ENCODE measurements around the gene EFNA2. TPM values are rescaled to one million over a fixed set of nuclear protein-coding genes. Genes with fewer than 3 reads are reported as not detected.

EFNA2 gene
- under 1 TPM in 1 of 4 donors, not detected in 3; 0.76 TPM for total RNA-seq

DNA sequence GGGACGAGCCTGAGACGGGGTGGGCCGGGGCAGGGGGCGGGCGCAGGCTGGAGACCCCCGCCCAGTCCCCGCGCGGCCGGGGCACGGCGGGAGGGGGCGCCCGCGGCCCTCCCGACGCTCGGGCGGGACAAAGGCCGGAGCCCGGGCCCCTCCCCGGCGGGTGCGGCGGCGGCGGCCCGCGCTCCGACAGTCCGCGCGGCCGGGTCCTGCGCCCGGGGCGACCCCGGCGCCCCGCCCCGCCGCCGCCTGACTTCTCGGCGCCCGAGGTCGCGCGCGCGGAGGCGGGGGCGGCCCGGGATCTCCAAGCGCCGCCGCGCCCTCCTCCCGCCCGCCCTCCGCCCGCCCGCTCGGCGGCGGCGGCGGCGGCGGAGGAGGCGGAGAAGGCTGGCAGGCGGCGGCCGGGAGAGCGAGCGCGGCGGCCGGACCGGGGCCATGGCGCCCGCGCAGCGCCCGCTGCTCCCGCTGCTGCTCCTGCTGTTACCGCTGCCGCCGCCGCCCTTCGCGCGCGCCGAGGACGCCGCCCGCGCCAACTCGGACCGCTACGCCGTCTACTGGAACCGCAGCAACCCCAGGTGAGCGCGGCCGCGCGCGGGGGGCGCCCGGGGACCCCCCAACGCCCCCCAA is at the start of gene EFNA2:
Gene EFNA2, plus strand, starts transcription at position 137 of the 624 bp plus-strand sequence. Its CDS starts 296 bp downstream, at position 433.
- intact Hi-C loops (cut with DNase I; ENCODE audit: low total_unique reads), result no loop called here
- H3K36me3 ChIP-seq, result no peaks in the 10 kb centered on the region
- H3K9me3 ChIP-seq, result no peaks in the 10 kb centered on the region
- peaks cover 22 to 29% of the 10 kb centered on the region in 2 donors for H3K27me3 ChIP-seq
- no peak for DNase-seq
- H3K27ac ChIP-seq, result no peak within 1 kb of the TSS
- peaks cover 0 to 5% of the 10 kb centered on the region in 2 donors for H3K4me1 ChIP-seq
- no peak within 1 kb of the TSS for H3K4me3 ChIP-seq
- TF ChIP-seq, protein P1, sequence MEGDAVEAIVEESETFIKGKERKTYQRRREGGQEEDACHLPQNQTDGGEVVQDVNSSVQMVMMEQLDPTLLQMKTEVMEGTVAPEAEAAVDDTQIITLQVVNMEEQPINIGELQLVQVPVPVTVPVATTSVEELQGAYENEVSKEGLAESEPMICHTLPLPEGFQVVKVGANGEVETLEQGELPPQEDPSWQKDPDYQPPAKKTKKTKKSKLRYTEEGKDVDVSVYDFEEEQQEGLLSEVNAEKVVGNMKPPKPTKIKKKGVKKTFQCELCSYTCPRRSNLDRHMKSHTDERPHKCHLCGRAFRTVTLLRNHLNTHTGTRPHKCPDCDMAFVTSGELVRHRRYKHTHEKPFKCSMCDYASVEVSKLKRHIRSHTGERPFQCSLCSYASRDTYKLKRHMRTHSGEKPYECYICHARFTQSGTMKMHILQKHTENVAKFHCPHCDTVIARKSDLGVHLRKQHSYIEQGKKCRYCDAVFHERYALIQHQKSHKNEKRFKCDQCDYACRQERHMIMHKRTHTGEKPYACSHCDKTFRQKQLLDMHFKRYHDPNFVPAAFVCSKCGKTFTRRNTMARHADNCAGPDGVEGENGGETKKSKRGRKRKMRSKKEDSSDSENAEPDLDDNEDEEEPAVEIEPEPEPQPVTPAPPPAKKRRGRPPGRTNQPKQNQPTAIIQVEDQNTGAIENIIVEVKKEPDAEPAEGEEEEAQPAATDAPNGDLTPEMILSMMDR (IDR thresholded peaks at IDR 0.05), result no peak
- no peak for TF ChIP-seq POLR2A (IDR thresholded peaks at IDR 0.05)

DNA sequence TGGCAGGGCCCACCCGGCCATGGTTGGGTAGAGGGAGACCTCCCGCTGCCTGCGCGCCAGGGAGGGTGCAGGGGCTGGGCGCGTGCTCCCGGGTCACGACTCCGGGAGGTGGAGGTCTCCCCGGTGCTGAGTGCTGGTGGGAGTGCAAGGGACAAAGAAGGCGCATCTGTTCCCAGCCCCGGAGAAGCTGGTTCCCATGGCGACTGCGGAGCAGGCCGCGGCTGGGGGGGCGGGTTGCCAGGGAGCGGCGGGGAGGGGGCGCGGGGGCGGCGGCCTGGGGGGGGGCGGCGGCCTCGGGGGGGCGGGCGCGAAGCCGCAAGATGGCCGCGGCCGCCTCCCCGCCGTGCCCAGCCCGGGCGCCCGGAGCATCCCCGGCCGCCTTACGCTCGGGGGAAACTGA is 49.1 kb upstream of the EFNA2 start:
- TF ChIP-seq, protein P1 (IDR thresholded peaks at IDR 0.05), result no peak
- TF ChIP-seq POLR2A (IDR thresholded peaks at IDR 0.05), result no peak
- Histone ChIP-seq H3K36me3 (no peaks in the 10 kb centered on the region), H3K4me3 (peak overlapping the region in 1 of 2 donors; percentile 49), H3K4me1 (peaks cover 0 to 16% of the 10 kb centered on the region in 2 donors), H3K9me3 (no peaks in the 10 kb centered on the region), H3K27ac (no peak overlapping the region), H3K27me3 (peaks cover 0 to 8% of the 10 kb centered on the region in 2 donors)
- DNase-seq, result no peak
- intact Hi-C loops (cut with DNase I; ENCODE audit: low total_unique reads), result no loop called here

GRCh38 chr19:1237027-1237659 is 48.5 kb upstream of the EFNA2 start:
- Histone ChIP-seq H3K4me3 (peak overlapping the region; percentile 39 to 49), H3K4me1 (peaks cover 0 to 17% of the 10 kb centered on the region in 2 donors), H3K27ac (peak overlapping the region in 1 of 2 donors; percentile 97), H3K36me3 (no peaks in the 10 kb centered on the region), H3K27me3 (peaks cover 0 to 8% of the 10 kb centered on the region in 2 donors), H3K9me3 (no peaks in the 10 kb centered on the region)
- peak in 1 of 2 donors; percentile 61 for DNase-seq
- intact Hi-C loops (cut with DNase I; ENCODE audit: low total_unique reads), result no loop called here
- TF ChIP-seq POLR2A (IDR thresholded peaks at IDR 0.05), result no peak
- TF ChIP-seq, protein P1 (IDR thresholded peaks at IDR 0.05), result no peak

DNA sequence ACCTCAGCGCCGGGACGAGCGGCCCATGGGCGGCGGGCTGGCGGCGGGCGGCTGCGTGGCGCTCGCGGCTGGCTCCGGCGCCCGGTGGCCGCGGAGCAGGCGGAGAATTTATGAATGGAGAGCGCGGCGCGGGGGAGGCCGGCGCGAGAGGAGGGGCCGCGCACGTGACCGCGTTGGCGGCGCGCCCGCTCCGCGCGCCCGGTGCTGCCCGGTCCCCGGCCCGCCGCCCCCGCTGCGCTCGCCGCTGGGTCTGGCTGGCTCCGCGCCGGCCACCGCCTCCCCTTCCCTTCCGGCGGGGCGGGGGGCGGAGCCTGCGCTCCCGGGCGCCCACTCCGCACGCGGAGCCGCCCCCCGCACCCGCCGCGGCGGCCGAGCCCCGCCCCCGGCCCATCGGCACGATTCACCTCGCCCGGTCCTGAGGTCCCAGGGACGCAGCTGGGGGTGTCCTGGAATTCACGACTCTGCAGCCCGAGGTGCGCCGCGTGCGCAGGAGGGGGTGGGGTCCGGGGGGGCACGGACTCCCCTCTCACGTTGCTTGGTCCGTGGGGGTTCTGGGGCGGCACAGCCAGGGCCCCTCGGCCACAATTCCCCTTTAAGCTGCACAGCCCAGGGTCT is 47.8 kb upstream of the EFNA2 start, which contains the start of gene CBARP:
Gene CBARP, minus strand, starts transcription at position 252 of the 615 bp plus-strand sequence. CDS start 1,905 bp downstream, outside the sequence.
- Histone ChIP-seq H3K4me1 (peaks cover 0 to 21% of the 10 kb centered on the region in 2 donors), H3K4me3 (peak within 1 kb of the TSS; percentile 39 to 49), H3K27ac (peak within 1 kb of the TSS; percentile 93 to 97), H3K27me3 (peaks cover 0 to 8% of the 10 kb centered on the region in 2 donors), H3K36me3 (no peaks in the 10 kb centered on the region), H3K9me3 (no peaks in the 10 kb centered on the region)
- TF ChIP-seq POLR2A (IDR thresholded peaks at IDR 0.05), result no peak
- TF ChIP-seq, protein P1 (IDR thresholded peaks at IDR 0.05), result no peak
- intact Hi-C loops (cut with DNase I; ENCODE audit: low total_unique reads), result no loop called here
- DNase-seq, result peak; percentile 44 to 58

Measured in uterus (tissue), 4 donors.